SHP77 (cell line): Measurements from ENCODE around the gene HYAL3.
"Not testable (repeated sequence)": the region's sequence is repeated elsewhere in the genome, so short reads cannot be mapped to it uniquely, and the experiment has no call there.

Experiments used
- DNase-seq, 2 experiments: peaks; one replicate each; lab custom pipeline; 2025; lab: John Stamatoyannopoulos, UW

The HYAL3 gene

DNA sequence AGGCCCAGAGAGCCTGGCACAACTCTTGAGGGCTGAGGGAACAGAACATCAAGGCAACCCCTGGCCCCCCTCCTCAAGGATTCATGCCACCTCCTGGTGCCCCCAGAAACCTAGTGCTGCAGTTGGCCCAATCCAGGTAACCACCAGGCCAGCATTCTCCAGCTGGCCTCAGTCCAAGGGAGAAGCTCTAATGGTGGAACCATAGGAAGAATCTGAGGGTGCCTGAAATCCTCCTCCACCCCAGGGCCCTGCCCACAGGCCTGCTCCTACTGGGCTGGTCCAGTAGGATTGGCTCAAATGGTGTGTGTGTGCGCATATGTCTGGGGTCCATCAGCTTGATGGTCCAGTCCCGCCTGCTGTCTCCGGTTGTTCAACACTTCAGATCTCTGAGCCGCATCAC, 15.6 kb upstream of the HYAL3 start:
- DNase-seq = no peak

DNA sequence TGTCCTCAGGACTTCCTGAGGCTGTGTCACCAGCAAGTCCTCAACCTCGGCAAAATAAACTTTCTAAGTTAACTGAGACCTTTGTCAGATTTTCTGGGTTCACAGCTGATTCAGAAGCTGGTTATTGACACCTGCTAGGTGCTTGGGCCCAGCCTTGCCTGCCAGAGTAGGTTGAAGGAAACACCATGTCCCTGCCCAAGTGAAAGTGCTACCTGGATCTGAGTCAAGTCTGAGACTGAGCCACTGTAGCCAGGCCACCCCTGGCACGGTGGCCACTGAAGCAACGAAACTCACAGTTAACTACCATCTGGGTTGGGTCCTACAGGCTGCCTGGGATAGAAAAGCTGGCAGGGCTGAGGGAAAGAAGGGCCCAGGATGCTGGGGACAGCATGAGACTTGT, 15.1 kb upstream of the HYAL3 start:
- DNase-seq = no peak

- not testable (repeated sequence) for DNase-seq
Observed at GRCh38 chr3:50312041-50312440, 12.8 kb upstream of the HYAL3 start.

DNA sequence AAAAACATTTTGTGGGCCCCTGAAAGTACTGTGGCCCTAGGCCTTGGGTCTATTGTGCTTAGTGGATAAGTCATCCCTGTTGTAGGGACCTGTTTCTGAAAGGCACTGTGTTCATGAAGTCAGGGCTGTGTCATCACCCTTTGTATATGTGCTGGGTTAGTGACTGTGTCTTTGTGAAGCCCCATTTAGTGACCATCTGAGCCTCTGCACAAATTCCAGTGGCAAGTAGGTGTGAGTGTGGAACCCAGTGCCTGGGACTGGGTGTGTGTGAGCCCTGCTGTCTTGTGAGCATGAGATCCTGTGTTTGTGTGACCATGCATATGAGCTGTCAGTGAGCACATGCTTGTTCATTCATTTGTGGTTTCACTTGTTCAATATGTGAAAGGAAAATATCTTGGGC, 5.4 kb upstream of the HYAL3 start:
- DNase-seq = no peak

DNA sequence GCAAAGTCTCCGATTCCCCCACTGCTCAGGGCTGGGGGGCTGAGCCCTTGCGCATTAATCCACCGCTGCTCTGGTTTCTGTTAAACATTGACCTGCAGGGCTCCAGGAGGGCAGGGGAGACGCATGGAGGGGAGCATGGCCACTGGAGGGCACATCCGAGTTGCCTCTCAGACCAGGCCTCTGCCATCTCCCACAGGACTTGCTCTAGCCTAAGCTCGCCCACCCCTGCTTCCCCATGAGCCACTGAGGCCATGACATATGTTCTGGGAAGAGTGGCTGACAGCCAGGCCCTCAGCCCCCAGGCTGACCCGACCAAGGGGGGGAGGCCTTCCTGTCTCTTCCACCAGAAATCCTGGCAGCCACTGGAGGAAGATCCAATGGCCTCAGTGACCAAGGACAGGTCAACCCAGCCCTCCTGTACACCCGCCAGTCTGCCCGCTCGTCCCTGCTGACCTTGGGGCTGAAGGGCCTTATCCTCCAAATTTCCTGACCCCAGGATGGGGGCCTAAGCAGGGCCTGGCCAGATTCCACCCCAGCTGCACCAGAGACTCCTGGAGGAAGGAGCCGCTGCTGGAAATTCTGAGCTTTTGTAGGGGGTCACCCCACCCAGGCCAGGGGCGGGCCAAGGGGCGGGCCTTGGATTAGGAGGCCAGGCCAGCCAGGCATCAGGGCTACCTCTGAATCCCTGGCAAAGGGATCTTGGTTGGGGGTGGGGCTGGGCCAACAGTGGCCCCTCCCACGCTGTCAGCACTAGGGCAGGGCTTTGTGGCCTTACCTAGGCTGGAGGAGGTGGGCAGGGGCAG, 4.0 kb upstream of the HYAL3 start, which contains the start of gene HYAL1:
Gene HYAL1 (minus strand): TSS at position 562 of the 803 bp plus-strand sequence. CDS start 618 bp downstream, outside the sequence.
- DNase-seq = no peak

DNA sequence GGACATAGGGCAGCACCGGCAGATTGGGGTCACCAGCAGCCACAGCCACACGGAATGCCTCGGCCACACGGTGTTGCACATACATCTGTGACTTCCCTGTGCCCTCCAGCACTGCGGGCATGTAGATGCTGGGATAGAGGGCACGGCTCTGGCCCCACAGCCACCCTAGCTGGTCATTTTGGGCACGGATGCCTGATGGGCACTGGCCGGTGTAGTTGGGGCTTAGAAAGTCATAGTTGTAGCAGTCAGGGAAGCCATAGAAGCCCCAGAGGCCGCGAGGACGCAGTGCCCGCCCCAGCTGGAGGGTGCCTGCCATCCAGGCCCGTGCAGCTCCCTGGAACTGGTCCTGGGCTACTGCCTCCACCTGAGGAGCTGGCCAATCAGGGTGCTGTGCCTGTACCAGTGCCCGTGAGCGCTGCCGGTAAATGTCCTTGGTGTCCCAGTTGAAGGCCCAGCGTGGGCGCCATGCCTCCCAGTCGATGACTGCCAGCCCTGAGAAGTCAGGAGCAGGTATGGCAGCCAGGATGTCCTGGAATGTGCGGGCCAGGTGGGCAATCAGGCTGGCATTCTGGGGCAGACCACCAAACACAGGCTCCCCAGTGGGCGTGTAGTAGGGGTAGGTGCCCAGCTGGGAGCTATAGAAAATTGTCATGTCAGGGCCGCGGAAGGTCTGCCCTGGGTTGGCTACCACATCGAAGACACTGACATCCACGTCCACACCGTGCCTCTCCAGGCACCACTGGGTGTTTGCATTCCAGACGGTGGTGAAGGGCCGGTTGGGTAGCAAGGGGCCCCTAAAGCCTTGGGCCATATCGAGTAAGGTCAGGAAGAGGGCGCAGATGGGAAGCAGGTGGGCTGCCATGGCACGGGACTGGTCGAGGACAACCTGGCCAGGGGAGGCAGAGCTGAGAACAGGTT, 3.1 kb upstream of the HYAL3 start:
- no peak for DNase-seq

DNA sequence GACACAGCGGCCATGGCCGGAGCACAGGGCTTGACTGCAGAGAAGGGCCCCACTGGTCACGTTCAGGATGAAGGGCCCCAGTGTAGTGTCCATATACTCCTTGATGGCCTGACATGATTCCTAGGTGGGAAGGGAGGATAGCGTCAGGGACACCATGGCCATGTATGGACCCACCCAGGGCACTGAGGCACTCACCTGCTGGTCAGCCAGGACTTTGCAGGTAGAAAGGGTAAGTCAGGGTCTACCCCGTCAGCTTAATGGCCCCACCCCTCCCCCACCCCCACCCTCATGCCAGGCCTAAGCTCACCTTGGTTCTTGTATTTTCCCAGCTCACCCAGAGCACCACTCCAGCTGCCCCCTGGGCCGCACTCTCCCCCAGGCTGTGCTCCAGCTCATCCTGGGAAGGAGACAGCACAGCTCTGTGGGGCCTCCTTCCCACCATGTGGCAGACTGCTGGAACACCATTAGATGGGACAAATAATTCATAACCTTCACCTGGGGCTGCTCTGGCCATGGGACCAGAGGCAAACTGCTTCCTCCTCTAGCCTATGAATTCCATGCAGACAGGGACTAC, 1.6 kb upstream of the HYAL3 start:
- no peak for DNase-seq

DNA sequence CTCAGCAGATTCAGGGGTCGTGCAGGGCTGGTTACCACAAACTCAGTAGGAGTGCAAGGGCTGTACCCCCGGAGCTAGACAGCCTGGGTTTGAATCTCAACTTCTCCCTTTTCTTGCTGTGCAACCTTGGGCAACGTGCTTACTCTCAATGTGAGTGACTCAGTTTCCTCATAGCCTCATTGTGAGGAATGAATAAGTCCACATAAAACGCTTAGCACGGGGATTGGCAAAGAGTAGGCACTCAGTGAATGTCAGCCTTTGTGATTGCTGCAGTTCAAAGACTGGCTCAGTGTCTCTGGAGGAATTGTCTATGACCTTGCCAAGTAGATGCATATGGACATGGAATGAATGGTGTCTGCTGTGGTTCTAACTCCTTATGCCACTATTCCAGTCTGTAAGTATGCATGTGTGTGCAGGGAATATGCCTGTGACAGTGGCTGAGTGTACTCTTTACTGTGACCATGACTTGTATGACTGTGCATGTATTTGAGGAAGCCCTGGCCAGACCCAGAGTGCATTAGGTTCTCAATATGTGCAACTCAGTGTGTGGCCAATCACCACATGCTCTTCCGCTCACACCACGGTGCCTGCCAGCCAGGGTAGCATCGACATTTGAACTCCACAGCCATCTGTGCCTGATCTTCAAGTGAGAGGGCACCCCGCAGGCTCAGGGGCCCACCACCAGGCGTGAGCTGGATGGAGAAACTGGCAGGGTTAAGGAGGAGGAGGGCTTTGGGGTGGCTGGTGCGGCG, 900 bp upstream of the HYAL3 start:
- peak in 1 of 2 experiments; percentile 7 for DNase-seq

GRCh38 chr3:50299638-50299928, 378 bp upstream of the HYAL3 start:
- no peak for DNase-seq

DNA sequence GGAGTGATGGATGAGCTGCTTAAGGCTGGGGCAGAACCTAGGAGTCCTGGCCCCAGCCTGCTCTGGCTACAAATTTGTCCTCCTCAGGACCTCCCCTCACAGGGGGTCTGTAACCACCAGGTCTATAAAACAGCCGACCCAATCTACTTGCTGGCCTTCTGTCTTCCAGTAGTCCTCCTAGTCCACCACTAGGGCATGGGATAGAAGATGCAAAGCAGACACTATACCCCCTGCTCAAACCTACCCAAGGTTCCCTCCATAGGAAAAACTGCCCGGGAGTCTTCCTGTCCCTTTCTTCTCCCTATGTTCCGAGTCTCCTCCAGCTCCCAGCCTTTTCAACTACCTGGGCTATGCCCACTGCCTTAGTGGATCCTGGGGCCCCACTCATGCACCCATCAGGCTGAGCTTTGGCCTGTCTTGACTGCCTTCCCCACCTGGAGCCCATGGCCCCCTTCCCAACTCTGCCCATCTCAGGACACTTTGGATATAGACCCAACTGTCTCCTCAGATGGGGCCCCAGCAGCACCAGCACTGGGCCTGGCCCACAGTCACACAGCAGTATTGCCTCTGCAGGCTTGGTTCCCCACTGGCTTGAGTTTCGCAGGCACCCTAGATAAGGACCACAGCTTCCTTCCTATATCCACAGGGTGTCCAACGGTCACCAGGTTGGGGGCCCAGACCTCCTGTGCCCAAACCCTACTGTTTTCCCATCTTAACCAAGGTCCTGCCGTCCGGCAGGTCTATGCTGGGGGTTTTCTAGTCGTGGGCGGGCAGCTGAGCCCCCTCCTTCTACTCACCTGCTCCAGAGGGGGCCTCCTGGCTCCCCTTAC, 1.1 kb downstream of the HYAL3 start:
- DNase-seq = no peak

- no peak for DNase-seq
Observed at GRCh38 chr3:50297384-50297775, 1.8 kb downstream of the HYAL3 start.

DNA sequence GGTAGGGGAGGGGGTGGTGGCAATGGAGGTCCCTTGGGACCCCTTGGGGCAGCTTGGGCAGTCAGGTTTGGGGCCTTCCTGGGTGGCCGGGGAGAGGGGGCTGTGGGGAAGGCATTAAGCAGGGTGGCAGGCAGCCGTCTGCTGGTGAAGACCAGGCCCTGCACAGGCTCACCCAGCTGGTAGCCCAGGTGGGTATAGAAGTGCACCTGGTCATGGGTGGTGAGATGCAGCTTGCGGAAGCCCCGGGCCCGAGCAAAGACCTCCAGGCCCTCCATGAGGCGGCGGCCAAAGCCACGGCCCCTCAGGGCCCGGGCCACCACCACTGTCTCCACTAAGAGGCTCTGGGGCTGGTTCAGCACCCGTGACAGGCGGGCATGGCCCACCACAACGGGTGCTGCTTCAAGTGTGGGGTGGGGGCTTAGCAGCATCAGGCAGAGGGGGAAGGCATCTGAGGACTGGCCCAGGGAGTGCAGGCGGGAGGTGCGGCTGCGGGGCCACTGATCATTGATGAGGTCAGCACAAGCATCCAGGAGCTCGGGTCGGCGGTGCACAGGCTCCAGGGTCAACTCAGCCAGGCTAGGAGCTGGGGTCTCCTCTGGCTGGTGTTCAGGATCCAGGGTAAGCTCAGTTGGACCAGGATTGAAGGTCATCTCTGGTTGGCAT, 2.4 kb downstream of the HYAL3 start:
- no peak for DNase-seq

DNA sequence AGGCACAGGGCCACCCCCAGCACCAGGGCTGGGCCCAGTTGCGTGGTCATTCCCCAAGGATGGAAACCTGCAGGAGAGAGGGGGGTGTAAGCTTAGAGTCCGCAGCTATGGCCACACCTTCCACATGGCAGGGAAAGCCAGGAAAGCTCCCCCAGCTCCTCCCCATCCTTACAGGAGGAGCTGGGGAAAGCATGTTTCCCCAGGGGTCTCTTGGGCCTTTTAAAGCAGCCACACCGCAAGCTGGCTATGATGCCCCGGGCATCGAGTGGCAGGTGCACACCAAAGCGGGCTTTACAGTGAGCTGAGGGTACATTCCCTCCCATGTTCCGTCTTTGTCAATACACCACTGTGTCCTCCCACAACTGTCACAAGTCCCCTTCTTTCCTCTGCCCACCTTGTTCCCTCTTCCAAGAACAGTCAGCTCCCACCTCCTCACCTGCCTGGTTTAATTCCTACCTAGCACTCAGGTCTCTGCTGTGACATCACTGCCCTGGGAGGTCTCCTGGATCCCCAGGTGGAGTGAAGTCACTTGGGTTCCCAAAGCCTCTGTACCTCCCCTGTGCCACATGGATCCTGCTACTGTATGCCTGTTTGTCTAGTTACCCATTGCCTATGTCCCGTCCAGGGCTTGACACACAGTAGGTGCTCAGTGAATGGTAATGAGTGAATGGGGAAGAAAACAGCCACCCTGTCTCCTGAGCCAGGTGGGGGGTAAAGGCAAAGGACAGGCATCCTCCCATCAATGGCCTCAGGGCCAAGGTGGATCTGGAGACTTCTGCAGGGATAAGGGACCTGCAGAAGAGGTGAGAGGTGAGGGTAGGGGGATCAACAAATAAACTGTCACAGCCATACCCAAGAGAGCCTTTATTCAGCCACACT, 3.4 kb downstream of the HYAL3 start:
- DNase-seq = no peak

DNA sequence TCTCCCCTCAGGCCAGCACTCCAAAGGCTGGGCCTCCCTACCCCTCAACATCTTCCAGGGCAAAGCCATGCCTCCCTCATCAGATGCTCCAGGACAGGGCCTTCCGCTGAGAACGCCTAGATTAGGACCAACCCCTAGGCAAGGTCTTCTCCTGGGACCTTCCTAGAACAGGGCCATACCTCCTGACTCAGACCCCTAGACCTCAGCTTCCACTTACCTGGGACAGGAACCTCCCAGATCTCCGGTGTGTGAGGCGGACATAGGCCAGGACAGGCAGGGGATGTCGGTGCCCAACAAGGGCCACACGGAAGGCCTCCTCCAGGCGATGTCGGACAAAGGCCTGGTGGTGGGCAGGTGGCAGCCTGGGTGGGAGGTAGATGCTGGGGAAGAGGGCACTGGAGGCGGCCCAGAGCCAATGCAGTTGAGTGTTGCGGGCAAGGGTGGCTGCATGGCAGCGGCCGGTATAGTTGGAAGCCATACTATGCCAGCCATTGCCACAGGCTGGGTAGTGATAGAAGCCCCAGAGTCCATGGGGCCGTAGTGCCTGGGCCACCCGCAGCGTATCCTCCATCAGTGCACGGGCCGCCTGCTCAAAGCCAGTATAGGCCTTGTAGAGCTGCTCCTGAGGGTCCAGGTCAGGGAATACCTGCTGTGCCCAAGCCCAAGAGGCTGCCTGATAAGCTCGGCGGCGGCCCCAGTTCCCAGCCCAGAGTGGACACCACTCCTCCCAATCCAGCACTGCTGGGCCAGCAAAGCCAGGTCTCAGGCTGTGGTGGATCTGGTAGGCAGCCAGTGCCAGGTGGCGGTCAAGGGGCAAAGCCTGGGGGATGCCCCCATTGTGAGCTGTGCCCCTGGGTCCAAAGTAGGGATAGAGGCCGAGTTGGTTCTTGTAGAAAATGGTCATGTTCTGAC, 4.5 kb downstream of the HYAL3 start:
- no peak for DNase-seq

- DNase-seq = no peak
Observed at GRCh38 chr3:50294089-50294488, 5.1 kb downstream of the HYAL3 start.

GRCh38 chr3:50293079-50293801, 6.0 kb downstream of the HYAL3 start:
- no peak for DNase-seq

DNA sequence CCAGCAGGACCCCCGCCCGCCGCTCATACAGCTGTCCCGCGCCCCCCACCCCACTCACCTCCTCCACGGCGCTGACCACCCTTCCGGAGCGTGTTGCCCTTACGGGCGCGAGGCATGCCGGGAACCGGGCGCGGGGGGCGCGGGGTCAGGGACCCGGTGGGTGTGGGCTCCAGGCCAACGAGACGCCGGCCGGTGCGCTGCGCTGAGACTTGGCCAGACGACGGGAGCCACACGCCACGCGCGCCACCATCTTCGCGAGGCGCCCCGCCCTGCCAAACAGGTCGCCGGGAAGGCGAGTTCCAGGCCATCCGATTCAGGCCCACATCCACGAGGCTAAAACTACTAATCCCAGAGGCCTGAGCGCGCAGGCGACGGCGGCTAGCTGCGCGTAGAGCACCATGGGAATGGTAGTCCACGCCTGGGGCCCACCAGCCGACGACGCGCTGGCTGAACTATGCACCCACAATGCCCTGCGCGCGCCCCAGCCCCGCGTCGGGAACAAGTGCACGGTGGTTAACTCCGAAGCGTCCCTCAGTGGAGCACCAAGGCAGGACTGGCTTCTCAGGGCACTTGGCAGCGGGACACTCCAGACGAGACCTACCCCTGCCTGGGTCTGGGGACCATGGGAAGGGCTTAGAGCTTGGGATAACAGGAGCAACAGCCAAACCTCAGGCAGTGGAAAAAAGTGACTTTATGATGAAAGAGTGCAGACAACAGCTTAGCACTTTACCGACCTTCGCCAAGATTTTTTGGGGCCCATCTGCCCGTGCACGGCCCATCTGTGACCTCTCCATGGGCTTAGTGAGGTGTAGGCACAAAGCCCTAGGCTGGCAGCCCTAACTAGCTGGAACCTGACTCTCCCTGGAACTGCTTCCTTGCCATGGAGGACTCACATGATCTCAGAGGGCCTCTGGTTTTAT, 6.8 kb downstream of the HYAL3 start, which contains the start of gene IFRD2:
Gene IFRD2 (minus strand): TSS at position 271 of the 920 bp plus-strand sequence. CDS start 155 bp downstream, at position 116.
- DNase-seq = peak; percentile 95 to 98
